Limb (tissue), 2 donors: ENCODE data around the gene KMT2D.

Experiments
- DNase-seq, 2 donors: peaks; one replicate each; pipeline ENCODE4 v3.0.0-alpha.2; 2016; ENCODE audit errors: extremely low spot score in 2 of 2

The KMT2D gene, protein sequence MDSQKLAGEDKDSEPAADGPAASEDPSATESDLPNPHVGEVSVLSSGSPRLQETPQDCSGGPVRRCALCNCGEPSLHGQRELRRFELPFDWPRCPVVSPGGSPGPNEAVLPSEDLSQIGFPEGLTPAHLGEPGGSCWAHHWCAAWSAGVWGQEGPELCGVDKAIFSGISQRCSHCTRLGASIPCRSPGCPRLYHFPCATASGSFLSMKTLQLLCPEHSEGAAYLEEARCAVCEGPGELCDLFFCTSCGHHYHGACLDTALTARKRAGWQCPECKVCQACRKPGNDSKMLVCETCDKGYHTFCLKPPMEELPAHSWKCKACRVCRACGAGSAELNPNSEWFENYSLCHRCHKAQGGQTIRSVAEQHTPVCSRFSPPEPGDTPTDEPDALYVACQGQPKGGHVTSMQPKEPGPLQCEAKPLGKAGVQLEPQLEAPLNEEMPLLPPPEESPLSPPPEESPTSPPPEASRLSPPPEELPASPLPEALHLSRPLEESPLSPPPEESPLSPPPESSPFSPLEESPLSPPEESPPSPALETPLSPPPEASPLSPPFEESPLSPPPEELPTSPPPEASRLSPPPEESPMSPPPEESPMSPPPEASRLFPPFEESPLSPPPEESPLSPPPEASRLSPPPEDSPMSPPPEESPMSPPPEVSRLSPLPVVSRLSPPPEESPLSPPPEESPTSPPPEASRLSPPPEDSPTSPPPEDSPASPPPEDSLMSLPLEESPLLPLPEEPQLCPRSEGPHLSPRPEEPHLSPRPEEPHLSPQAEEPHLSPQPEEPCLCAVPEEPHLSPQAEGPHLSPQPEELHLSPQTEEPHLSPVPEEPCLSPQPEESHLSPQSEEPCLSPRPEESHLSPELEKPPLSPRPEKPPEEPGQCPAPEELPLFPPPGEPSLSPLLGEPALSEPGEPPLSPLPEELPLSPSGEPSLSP (N-terminal part only)

DNA sequence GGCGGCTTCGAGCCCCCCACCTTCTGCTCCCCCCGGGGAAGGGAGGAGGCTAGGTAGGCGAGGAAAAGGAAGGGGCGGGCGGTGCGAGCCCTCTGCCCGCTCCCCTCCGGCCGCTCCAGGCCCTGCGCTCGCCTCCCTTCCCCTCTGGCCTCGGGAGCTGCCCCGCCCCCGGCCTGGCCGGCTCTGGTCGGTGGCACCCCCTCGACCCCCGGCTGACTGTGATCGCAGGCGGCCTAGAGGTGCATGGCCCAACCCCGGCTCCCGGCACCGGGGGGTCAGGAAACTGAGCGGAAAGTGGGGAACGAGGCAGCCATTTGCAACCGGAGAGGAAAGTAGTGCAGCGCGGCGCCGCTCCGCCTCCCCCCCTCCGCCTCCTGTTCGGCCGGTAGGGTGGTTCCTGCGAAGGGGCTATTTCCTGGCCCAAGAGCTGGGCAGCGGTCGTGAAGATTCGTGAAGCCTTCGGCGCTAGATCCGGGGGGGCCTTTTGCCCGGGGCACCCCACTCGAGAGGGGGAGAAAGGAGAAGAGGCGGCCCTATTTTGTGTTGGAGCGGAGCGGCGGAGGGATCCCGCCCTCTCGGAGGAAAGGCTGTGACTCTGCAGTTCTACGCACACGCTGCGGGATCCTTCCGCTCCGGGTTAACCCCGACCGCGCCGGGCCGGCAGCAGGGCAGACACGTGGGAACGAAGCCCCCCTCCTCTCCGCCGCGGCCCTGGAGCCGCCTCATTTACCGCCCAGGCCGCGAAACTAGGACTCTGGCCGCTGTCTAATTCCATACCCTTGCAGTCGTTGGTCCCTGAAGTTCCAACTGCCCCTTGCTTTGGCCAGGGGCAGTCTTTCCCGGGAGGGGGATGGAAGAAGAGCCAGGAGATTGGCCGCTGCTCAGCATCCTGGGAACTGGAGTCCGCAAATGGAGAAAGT lies at the start of gene KMT2D:
Gene KMT2D (minus strand): TSS at position 558 of the 920 bp plus-strand sequence. CDS start 5,470 bp downstream, outside the sequence.
- peak; percentile 95 for DNase-seq

DNA sequence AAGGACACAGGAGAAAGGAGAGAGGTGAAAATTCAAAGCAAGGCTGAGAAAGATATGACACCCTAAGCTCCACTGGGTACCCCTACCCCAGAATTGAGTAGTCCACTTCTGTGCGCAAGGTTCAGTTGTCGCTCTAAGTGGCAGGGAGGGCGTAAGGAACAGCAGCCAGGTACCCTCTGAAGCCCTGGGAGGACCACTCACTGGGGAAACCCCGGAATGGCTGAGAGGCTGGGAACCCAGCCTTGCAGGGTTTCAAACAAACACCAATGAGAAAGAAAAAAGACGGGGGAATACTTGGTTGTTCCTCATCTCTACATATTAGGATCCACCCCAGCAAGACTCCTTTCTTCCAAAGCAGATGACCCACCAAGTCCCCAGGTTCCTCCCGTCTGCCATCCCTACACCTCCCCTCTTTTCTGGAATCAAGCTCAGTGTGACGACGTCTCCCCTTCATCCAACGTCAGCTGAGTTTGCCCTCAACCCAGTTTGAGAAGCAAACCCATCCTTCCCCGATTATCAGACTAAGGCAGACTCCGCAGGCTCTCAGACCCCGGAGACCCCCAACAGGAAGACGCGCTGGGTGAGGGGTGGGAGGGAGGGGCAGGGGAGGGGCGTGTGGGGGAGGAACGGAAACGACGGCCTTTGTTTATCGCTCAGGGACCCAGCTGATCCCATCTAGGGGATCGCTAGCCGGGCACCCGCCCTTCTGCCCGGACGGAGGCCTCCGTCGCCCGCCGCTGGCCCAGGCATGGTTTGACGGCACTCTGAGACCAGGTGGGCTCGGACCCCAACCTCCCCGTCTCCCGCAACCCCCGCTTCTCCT lies 49.3 kb upstream of the KMT2D start:
- DNase-seq = peak in 1 of 2 donors; percentile 76

DNA sequence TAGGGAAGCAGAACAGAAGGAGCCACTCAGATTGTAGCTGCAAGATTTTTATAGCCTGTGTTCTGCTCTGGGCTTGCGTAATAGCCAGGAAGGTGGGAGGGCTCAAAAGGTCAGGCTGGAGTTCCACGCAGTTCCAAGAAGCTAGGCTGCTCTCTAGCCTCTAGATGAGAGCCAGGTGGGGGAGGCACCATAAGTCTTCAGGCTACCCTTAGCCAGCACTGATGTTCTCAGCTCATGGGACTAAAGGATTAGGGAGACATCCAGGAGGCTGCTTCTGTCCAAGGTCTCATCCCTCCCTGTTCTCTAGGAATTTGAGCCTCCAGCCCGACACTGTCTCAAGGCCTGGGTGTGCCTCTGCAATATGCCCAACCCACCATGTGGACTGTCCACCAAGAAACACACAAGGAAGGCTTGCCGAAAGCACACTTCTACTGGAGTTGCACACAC lies 48.4 kb upstream of the KMT2D start:
- DNase-seq = no peak

DNA sequence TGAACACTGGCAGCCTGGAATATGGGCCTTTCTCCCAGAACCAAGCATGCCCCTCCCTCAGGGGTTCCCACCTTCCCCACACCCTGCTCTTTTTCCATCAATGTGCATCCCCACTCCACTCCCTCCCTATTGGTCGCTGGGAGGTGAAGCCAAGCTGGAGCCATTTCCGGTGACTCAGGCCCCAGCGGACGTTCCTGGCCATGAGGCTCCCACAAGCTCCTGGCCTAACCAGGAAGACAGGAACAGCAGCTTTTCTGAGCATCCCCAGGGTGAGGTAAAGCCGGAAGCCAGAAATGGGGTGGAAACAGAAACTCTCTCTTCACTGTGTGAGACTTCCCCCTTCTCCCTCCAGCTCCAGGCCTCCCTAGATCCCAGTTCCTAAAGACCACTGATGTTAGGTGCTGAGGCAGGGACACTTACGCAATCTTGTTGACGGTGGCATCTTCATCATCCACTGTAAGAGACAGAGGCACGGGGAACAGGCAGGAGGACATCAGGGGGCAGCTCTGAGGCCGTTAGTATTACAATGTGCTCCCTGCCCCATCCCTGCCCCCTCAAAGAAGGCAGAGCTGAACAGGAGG lies 45.0 kb upstream of the KMT2D start:
- DNase-seq = no peak

DNA sequence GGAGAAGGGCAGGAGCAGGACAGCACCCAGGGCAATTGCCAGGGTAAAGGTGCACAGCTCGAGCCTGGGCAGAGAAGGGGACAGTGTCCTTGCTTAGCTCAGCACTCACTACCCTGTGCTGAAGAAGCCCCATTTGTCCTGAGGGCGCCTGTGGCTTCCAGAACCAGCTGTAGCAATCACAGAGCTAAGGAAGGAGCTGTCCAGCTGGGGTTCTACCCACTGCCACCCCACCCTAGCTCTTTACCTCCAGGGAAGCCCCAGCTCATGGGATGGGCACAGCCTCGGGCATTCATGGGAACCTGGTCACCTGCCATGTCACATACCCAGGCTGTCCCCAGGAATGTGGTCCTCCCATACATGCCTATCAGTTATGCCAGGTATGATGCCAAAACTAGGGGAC lies 44.2 kb upstream of the KMT2D start:
- no peak for DNase-seq

DNA sequence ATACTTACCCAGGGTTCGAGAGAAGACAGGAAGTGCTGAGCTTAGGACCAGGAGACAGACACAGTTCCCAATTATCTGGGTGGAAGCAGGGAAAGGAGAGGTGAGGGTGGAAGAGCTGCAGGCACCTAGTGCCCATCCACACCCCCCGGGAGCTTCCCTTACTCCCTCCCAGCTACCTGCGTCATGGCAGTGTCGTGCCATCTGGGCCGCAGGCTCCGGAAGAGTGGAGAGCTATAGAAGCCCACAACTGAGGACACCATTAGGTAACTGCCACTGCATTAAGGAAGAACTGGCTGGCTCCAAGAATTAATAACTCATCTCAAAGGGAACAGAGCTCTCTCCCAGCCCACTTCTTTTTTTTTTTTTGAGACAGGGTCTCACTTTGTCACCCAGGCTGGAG lies 39.8 kb upstream of the KMT2D start:
- DNase-seq = no peak

DNA sequence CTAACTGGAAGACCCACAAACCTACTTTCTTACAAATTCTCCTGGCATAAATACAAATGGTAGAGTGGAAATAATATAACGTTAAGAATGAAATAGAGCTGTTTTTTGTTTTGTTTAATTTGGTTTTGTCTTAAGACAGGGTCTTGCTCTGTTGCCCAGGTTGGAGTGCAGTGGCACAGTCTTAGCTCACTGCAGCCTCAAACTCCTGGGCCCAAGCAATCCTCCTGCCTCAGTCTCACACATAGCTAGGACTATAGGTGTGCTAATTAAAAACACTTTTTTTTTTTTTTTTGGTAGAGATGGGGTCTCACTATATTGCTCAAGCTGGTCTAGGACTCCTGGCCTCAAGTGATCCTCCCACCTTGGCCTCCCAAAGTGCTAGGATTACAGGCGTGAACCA lies 38.1 kb upstream of the KMT2D start:
- no peak for DNase-seq

DNA sequence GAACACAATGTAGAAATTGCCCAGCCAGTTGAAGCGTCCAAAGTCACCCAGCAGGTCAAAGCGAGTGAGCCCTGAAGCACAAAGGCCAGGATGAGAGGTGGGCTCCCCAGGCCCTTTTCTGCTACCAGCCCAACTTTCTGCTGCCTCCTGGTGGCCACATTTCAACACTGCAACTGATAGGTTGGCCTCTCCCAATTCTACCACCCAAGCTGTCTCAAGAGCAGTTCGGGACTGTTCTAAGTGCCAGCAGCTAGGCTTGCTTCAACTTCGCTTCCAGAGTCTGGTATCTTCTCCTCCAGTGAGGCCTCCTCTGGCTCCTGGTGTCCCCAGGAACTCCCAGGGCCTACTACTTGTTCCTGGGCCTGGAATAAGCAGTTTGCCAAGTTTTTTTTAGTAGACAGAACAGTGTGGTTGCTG lies 37.4 kb upstream of the KMT2D start:
- DNase-seq = peak in 1 of 2 donors; percentile 62

DNA sequence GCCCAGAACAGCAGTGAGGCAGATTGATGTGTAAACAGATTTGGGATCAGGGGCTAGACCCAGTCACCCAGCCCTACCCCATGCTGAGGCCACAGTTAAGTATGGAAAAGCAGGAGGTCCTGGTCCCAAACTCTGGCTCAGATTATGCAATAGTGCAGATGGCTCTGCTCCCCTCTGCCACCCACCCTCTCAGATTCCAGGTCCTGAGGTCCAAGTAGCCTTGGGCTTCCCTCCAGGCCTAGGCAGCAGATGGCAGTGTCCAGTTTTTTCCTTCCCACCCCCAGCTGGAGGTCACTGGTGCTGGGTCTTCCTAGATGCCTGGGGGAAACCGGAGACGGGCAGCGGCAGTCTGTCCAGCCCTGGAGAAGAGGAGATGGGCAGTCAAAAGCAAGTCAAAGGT lies 36.8 kb upstream of the KMT2D start:
- DNase-seq = no peak

DNA sequence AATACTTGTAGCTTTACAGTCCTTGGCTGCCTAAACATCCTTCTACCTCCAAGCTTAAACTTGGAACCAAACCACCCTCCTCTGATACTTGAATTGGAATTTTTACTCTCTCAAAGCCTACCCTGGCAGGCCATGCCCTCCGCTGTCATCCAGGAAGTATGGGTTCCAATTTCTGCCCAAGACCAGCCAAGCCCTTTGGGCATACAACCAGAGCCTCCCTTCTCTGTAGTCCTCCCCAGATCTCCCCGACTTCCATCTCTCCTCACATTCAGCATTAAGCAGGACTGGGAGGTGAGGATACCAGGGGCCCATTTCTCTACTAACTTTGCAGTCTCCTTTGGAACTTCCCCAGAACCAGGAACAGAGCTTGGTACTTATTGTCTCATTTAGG lies 34.4 kb upstream of the KMT2D start:
- no peak for DNase-seq

DNA sequence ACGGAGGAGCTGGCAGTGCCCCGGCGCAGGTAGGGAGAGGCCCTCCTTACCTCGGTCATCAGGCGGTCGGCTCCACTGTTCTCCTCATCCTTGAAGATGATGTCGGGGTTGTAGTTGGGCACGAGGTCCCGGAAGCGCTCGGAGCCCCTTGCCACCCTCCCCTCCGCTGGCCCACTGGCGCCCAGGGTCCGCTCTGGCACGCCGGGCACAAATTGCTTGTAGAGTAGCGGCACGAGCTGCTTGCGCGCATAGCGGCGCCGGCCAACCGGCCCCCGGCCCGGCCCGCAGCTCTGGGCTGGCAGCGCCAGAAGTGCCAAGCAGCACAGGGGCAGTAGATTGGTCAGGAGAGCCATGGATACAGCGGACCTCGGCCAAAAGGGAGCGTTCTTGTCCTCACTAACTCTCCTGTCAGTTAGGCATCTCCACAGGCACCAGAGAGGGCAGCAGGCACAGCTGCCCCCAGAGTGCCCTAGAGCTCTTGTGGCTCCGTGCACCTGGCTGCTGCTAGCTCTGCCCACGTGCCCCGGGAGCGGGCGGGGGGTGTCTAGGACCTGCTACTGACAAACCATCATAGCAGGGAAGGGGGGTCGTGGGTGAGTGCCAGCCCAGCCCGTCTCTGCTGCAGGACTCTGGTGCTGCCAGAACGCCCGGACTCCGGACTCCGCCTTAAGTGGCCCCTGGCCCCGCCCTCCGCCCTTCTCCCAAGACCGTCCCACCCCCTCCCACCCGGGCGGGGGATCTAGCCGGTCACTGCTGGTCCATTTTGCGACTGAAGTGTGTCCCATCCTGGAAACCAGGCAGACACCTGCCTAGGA lies 33.8 kb upstream of the KMT2D start, which contains the start of gene DHH:
Gene DHH (minus strand): TSS at position 642 of the 815 bp plus-strand sequence. CDS start 289 bp downstream, at position 353.
- peak in 1 of 2 donors; percentile 52 for DNase-seq

DNA sequence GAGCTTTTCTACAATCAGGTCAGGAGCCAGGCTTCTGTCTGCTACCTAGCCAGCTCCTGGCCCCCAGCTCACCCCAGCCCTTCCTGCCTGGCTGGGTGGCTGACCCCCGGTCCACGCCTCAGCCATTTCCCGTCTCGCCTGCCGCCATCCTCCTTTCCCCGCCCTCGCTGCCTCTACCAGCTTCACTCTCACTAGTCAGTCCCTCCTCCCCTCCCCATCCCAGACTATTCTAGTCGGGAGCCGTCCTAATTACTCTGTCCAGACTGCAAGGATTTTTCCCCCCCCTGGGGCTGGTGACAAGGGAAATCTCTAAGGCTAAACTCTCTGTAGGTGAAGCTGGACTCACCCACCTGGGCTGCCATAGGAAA lies 33.2 kb upstream of the KMT2D start:
- no peak for DNase-seq

DNA sequence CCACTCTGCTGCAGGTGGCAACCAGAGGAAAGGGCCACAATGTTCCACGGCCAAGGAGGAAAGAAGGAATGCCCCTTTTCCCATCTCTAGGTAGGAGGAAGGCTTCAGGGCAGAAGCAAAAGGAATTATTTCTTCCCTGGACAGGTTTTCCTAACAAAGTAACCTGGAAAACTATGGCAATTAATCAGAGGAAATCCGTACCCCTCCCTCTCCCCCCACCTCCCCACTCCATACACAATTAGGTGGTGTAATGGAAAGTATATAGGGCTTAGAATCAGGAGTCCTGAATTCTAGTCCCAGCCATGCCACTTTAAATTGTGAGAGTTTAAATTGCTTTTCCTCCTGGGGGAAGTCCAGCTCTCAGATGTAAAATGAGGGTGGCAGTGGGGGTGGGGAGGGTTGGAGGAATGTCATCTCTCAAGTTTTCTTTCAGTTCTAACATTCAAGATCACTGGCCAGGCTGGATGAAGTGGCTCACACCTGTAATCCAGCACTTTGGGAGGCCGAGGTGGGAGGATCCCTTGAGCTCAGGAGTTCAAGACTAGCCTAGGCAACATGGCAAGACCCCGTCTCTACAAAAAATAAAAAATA lies 32.3 kb upstream of the KMT2D start:
- no peak for DNase-seq

DNA sequence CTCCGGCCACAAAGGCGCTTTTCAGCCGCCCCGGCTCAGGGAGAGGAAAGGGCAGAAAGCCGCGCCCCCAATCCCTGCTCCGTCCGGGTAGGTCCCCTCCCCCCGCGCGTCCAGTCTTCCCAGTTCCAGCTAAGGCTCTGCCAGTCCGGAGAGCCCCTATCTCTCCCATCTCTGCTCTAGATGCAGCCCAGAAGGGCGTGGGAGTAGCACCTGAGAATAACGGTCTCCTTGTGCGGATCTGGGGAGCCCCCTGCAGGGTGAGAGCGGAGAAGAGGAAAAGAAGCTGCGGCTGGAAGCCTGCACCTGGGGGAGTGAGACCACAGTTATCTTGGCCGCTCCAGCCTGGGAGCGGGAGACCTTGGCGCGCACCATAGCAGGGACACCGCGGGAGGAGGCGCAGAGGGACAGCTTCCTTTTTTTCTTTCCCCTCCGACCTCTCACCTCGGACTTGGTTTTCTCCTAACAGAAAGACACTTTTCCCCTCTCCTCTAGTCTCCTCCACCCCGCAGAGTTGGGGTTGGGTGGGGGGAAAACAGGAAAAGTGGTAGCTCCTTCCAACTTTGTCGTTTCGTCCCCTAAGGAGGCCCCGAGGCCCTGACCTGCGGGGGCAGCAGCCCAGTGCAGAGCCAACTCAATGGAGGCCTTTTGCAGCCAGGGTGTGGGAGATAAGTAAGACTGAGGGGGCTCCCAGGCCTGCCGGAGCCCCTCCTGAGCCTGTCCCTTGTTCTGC lies 31.7 kb upstream of the KMT2D start:
- DNase-seq = peak in 1 of 2 donors; percentile 72

DNA sequence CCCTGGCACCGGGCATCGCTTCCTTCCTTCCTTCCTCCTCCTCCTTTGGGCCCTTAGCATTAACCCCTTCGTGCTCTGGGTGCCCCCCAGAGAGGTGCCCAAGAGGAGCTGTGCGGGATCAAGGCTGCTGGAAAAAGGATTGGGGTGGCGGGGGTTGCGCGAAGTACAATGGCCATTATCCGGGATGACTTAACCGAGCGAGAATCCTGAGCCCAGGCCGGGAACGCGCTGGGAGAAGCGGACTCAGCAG lies 31.2 kb upstream of the KMT2D start:
- DNase-seq = no peak

DNA sequence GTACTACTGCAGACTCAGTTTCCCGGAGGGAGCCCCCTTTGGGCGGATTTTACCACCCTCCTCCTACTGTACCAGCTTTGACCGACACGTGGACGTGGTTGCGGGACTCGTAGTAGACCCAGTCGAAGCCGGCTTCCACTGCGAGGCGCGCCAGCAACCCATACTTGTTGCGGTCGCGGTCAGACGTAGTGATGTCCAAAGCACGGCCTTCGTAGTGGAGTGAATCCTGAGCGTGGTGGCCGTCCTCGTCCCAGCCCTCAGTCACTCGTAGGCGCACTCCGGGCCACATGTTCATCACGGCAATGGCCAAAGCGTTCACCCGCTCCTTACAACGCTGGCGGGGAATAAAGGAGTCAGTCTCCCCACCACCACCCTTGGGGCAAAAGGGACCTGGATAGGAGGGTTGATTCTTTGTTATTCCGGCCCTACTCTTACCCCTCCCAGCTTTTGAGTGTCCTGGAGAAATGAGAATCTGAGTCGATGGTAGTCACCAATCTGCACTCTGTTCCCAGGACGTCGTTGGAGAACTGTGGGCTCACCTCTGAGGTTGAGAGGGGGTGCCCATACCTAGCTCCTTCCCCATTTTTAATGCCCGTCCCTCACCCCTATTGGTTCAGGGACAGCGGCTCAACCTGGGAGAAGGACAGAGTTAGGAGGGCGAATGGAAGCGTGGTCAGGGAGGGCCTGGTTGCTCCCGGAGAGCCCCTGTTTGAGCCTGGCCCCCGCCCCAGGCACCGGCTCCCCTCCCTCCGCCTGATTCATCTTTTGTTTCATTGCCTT lies 30.7 kb upstream of the KMT2D start:
- DNase-seq = no peak
